HUES64 (cell line): Measurements from ENCODE around the gene C1QL1.

Experiments used
- H3K27ac ChIP-seq: 2 replicates; pipeline ENCODE4 v1.7.0; 2013; ENCODE audit warnings: low read depth, low read length, inconsistent platforms
- H3K27me3 ChIP-seq: 2 replicates; pipeline ENCODE4 v1.6.1; 2013; ENCODE audit warnings: mild to moderate bottlenecking, low read length; ENCODE audit not compliant: insufficient read depth
- H3K36me3 ChIP-seq: 2 replicates; pipeline ENCODE4 v1.6.1; 2013; ENCODE audit warnings: mild to moderate bottlenecking, low read length; ENCODE audit not compliant: insufficient read depth
- H3K4me1 ChIP-seq: 2 replicates; pipeline ENCODE4 v1.6.1; 2013; ENCODE audit warnings: mild to moderate bottlenecking, low read length, moderate library complexity; ENCODE audit not compliant: insufficient read depth
- H3K4me3 ChIP-seq: 2 replicates; pipeline ENCODE4 v1.5.1; 2013; ENCODE audit warnings: mild to moderate bottlenecking, low read length, moderate library complexity
- H3K9ac ChIP-seq: 2 replicates; pipeline ENCODE4 v1.6.1; 2013; ENCODE audit warnings: mild to moderate bottlenecking, low read depth, low read length
- H3K9me3 ChIP-seq: 2 replicates; pipeline ENCODE4 v1.6.1; 2013; ENCODE audit warnings: low read depth, low read length; ENCODE audit not compliant: insufficient read depth
- WGBS: fragments of 150-250, 120-280 bp; methylation state at CpG from one replicate; pipeline ENCODE4 v1.1.7; 2013; ENCODE audit warnings: missing lambda C conversion rate; 5-methylcytosine and 5-hydroxymethylcytosine counted together

Gene C1QL1

GRCh38 chr17:44971776-44972483 lies 3.8 kb upstream of the C1QL1 start:
- Histone ChIP-seq H3K27ac (peak overlapping the region; percentile 63; the same call in 1 of the 2 replicates), H3K36me3 (no peaks in the 10 kb centered on the region), H3K4me1 (peaks cover 16% of the 10 kb centered on the region), H3K27me3 (peaks cover 43% of the 10 kb centered on the region), H3K9ac (no peak overlapping the region; the same call in 1 of the 2 replicates), H3K4me3 (peak overlapping the region; percentile 38), H3K9me3 (no peaks in the 10 kb centered on the region)
- 21% methylated on average over 8 of the region's 8 CpGs for WGBS

GRCh38 chr17:44970136-44970741 lies 2.1 kb upstream of the C1QL1 start:
- WGBS = 1% methylated on average over 55 of the region's 55 CpGs
- Histone ChIP-seq H3K27ac (no peak overlapping the region), H3K4me3 (peak overlapping the region; percentile 76), H3K9ac (no peak overlapping the region), H3K9me3 (no peaks in the 10 kb centered on the region), H3K27me3 (peaks cover 60% of the 10 kb centered on the region), H3K36me3 (no peaks in the 10 kb centered on the region), H3K4me1 (peaks cover 18% of the 10 kb centered on the region)

- H3K27me3 ChIP-seq = peaks cover 66% of the 10 kb centered on the region
- H3K27ac ChIP-seq = no peak overlapping the region
- peak overlapping the region; percentile 76 for H3K4me3 ChIP-seq
- H3K9me3 ChIP-seq = no peaks in the 10 kb centered on the region
- H3K36me3 ChIP-seq = no peaks in the 10 kb centered on the region
- H3K9ac ChIP-seq = no peak overlapping the region
- H3K4me1 ChIP-seq = peaks cover 18% of the 10 kb centered on the region
- WGBS = 4% methylated on average over 19 of the region's 19 CpGs
These were observed 1.2 kb upstream of the C1QL1 start for GRCh38 chr17:44969144-44969780.

GRCh38 chr17:44967907-44968224 lies 237 bp downstream of the C1QL1 start:
- peak overlapping the region; percentile 43 for H3K4me3 ChIP-seq
- H3K27me3 ChIP-seq = peaks cover 72% of the 10 kb centered on the region
- H3K27ac ChIP-seq = no peak overlapping the region

GRCh38 chr17:44967026-44967906 lies 837 bp downstream of the C1QL1 start:
- Histone ChIP-seq H3K27ac (no peak overlapping the region), H3K36me3 (no peaks in the 10 kb centered on the region), H3K9ac (no peak overlapping the region), H3K9me3 (no peaks in the 10 kb centered on the region), H3K4me3 (peak overlapping the region; percentile 43), H3K4me1 (peaks cover 17% of the 10 kb centered on the region), H3K27me3 (peaks cover 72% of the 10 kb centered on the region)
- 5% methylated on average over 76 of the region's 76 CpGs for WGBS

More at GRCh38 chr17:44967907-44968224, 237 bp downstream of the C1QL1 start:
- Histone ChIP-seq H3K9me3 (no peaks in the 10 kb centered on the region), H3K4me1 (peaks cover 18% of the 10 kb centered on the region), H3K9ac (no peak overlapping the region), H3K36me3 (no peaks in the 10 kb centered on the region)
- WGBS = 1% methylated on average over 47 of the region's 47 CpGs

- Histone ChIP-seq H3K4me3 (peak overlapping the region; percentile 43), H3K9ac (no peak overlapping the region), H3K27ac (no peak overlapping the region), H3K27me3 (peaks cover 71% of the 10 kb centered on the region), H3K4me1 (peaks cover 12% of the 10 kb centered on the region; the same call in 1 of the 2 replicates), H3K9me3 (no peaks in the 10 kb centered on the region), H3K36me3 (no peaks in the 10 kb centered on the region)
- WGBS = 27% methylated on average over 19 of the region's 21 CpGs
These were observed 1.6 kb downstream of the C1QL1 start for GRCh38 chr17:44966348-44967025.

GRCh38 chr17:44965481-44966234 lies 2.4 kb downstream of the C1QL1 start:
- H3K9me3 ChIP-seq = no peaks in the 10 kb centered on the region
- no peak overlapping the region for H3K9ac ChIP-seq
- WGBS = 76% methylated on average over 5 of the region's 5 CpGs
- no peak overlapping the region for H3K27ac ChIP-seq
- no peak overlapping the region for H3K4me3 ChIP-seq
- H3K36me3 ChIP-seq = no peaks in the 10 kb centered on the region
- H3K4me1 ChIP-seq = peaks cover 9% of the 10 kb centered on the region; the same call in 1 of the 2 replicates
- peaks cover 63% of the 10 kb centered on the region for H3K27me3 ChIP-seq

GRCh38 chr17:44961921-44962350 lies 6.2 kb downstream of the C1QL1 start:
- 61% methylated on average over 7 of the region's 7 CpGs for WGBS
- Histone ChIP-seq H3K27me3 (peaks cover 40% of the 10 kb centered on the region), H3K9me3 (no peaks in the 10 kb centered on the region)

GRCh38 chr17:44960691-44961090 lies 7.4 kb downstream of the C1QL1 start:
- 90% methylated on average over 2 of the region's 2 CpGs for WGBS
- no peak overlapping the region for H3K27ac ChIP-seq
- H3K4me1 ChIP-seq = peaks cover 10% of the 10 kb centered on the region; the same call in 1 of the 2 replicates
- no peak overlapping the region for H3K4me3 ChIP-seq
- no peaks in the 10 kb centered on the region for H3K9me3 ChIP-seq
- H3K27me3 ChIP-seq = peaks cover 27% of the 10 kb centered on the region
- H3K9ac ChIP-seq = no peak overlapping the region
- no peaks in the 10 kb centered on the region for H3K36me3 ChIP-seq

More at GRCh38 chr17:44961921-44962350, 6.2 kb downstream of the C1QL1 start:
- peaks cover 13% of the 10 kb centered on the region; the same call in 1 of the 2 replicates for H3K4me1 ChIP-seq
- H3K36me3 ChIP-seq = no peaks in the 10 kb centered on the region
- no peak overlapping the region for H3K27ac ChIP-seq
- no peak overlapping the region for H3K9ac ChIP-seq
- no peak overlapping the region for H3K4me3 ChIP-seq
